ENCODE results near the gene METTL16.
"Not testable (repeated sequence)": the region's sequence is repeated elsewhere in the genome, so short reads cannot be mapped to it uniquely, and the experiment has no call there.

Gene METTL16, protein sequence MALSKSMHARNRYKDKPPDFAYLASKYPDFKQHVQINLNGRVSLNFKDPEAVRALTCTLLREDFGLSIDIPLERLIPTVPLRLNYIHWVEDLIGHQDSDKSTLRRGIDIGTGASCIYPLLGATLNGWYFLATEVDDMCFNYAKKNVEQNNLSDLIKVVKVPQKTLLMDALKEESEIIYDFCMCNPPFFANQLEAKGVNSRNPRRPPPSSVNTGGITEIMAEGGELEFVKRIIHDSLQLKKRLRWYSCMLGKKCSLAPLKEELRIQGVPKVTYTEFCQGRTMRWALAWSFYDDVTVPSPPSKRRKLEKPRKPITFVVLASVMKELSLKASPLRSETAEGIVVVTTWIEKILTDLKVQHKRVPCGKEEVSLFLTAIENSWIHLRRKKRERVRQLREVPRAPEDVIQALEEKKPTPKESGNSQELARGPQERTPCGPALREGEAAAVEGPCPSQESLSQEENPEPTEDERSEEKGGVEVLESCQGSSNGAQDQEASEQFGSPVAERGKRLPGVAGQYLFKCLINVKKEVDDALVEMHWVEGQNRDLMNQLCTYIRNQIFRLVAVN

DNA sequence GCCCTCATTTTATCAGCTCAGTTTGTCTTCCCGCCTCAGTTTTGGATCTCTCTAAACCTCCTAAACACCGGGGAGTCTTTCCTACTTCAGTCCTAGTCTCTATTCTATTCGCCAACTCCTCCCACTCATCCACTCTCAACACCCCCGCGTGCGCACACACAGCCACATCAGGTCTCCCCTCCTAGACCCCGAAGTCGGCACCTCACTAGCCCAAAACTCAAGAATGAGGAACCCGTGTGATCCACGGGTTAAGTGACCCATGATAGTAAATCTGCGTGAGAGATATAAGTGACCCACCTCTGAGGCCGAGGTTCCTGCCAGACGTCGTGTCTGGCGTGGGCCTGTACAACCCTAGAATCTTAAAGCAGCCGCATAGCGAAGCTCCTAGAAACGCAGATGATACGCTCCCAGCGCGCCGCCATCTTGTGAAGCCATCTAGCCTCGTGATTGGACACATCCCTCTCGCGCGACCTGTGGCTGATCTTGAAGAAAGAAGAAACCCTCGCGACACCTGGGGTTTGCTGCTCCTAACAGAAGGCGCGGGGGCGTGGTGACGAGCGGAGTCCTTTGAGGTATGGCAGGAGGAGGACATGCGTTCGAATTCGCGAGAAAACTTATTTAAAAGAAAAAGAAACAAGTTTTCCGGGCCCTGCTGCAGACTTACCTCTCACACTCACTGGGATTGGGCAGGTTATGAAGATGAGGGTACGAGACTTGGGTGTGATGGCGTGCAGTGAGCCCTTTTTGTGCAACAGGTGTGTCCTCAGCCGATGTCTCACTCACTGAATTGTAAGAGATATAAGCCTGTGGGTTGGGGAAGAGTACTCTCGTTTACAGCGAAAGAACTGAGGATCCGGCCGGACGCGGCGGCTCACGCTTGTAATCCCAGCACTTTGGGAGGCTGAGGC is at the start of gene METTL16:
METTL16 (minus strand) TSS at position 427 of the 908 bp plus-strand sequence. CDS start 9,557 bp downstream, outside the sequence.
- DNase-seq: peak; percentile 96 to 98

GRCh38 chr17:2560658-2561057 is 49.0 kb upstream of the METTL16 start:
- no peak for DNase-seq

DNA sequence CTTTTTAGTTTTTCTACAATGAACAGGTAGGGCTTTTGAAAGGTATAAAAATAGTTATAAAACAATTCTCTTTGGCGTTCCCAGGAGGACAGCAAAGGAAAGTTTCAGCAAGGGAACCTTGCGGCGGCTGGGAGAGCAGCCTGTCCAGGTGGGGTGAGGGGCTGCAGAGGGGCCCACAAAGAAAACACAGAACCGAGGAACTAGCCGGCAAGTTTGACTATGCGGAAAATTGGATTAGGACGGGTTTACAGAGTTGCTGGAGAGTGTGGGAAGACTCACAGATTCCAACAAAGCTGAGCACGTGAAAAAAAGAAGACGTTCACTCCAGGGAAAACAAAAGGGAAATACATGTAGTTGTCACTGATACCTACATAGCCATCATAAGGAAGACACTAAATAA is 40.2 kb upstream of the METTL16 start:
- no peak for DNase-seq

DNA sequence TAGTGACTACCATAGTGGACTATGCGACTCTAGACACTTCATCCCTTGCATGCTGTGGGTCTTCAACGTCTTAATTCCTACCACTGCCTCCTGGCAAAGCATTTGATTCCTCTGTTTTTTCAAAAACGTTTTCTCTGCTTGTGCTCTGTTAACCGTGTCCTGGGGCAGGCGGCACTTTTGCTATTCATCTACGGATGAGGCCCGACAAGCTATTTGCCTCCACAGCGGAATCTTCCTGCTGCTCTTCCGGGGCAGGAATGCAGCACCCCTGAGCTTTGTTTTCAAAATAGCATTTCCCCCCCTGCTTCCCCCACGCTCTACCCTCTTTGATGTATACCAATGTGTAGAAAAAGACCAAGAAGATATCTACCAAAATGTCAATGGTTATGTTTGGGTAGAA is 39.8 kb upstream of the METTL16 start:
- no peak for DNase-seq

DNA sequence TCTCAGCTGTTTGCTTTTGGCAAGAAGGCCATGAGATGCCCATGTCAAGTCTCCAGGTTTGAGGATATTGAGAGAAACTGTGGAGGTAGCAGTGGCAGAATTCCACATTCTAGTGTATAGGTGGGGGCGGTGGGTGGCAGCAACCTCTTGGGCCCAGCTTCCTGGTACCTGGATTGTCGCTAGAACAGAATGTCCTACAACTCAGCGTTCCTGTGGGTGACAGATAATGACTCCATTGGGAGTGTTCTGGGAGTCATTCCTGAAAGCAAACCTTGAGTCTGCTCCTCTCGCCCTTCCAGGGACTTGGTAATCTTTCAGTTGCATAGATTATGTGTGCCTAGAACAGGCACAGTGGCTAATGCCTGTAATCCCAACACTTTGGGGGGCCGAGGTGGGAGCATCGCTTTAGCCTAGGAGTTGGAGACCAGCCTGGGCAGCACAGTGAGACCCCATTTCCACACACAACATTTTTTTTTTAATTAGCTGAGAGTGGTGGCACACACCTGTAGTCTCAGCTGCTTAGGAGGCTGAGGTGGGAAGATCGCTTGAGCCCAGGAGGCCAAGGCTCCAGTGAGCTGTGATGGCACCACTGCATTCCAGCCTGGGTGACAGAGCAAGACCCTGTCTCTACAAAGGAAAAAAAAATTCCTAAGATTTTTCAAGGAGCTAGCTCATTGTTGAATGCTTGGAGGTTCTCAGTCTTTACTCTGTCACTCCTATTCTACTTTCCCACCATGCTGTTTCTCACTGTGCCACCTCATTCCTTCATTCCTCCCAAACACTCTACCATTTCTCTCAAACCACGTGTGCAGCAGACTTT is 37.9 kb upstream of the METTL16 start:
- DNase-seq: no peak

DNA sequence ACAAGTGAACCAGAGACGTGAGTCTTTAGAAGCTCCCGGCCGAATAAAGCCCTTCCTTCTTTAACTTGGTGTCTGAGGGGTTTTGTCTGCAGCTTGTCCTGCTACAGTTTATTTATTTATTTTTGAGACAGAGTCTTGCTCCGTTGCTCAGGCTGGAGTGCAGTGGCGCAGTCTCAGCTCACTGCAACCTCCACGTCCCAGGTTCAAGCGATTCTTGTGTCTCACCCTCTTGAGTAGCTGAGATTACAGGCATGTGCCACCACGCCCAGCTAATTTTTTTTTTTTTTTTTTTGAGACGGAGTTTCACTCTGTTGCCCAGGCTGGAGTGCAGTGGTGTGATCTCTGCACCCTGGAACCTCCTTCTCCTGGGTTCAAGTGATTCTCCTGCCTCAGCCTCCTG is 36.3 kb upstream of the METTL16 start:
- not testable (repeated sequence) for DNase-seq

DNA sequence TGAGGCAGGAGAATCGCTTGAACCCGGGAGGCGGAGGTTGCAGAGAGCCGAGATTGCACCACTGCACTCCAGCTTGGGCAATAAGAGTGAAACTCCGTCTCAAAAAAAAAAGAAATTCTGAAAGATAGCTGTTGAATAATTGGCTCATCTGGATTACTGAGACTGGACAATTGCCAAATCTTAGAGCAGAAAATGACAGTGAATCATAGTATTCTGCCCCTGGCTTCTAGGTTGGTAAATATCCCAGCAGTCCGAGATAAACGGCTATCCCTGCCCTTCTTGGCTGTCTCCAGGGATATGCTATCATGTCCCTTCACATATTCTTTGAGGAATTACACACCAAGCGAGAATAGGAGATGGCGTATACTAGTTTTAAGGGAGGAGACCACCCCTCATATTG is 35.5 kb upstream of the METTL16 start:
- DNase-seq: no peak

GRCh38 chr17:2545393-2545792 is 33.7 kb upstream of the METTL16 start:
- peak in 1 of 2 experiments; percentile 28 for DNase-seq

GRCh38 chr17:2542456-2542855 is 30.8 kb upstream of the METTL16 start:
- peak in 1 of 2 experiments; percentile 14 for DNase-seq

- peak in 1 of 2 experiments; percentile 14 for DNase-seq
These were observed 30.4 kb upstream of the METTL16 start for GRCh38 chr17:2542056-2542455.

DNA sequence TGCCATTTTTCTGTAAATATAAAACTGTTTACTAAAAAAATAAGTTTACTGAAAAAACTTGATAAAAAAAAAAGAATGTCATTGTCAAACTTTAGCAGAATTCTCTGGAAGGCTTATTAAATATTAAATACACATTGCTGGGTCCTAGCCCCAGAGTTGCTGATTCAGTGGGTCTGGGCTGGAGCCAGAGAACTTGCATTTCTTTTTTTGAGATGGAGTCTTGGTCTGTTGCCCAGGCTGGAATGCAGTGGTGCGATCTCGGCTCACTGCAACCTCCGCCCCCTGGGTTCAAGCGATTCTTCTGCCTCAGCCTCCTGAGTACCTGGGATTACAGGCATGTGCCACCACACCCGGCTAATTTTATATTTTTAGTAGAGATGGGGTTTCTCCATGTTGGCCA is 25.9 kb upstream of the METTL16 start:
- DNase-seq: not testable (repeated sequence)

- peak in 1 of 2 experiments; percentile 86 for DNase-seq
These were observed 20.5 kb upstream of the METTL16 start for GRCh38 chr17:2532146-2532720.

- DNase-seq: peak in 1 of 2 experiments; percentile 62
These were observed 19.7 kb upstream of the METTL16 start for GRCh38 chr17:2531243-2531954.

DNA sequence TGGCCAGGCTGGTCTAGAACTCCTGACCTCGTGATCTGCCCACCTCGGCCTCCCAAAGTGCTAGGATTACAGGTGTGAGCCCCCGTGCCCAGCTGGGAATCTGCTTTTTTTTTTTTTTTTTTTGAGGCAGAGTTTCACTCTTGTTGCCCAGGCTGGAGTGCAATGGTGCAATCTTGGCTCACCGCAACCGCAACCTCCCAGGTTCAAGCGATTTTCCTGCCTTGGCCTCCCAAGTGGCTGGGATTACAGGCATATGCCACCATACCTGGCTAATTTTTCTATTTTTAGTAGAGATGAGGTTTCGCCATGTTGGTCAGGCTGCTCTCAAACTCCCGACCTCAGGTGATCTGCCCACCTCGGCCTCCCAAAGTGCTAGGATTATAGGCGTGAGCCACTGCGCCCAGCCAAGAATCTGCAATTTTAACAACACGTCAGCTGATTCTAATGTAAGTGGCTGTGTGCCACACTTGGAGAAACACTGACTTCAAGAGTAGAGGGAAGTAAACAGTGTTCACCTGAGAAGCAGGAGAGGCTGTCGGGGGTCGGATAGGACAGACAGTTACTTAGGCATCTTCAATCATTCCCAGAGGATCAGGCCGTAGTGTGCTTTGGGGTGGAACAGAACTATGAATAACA is 10.2 kb upstream of the METTL16 start:
- not testable (repeated sequence) for DNase-seq

GRCh38 chr17:2521257-2521656 is 9.6 kb upstream of the METTL16 start:
- peak in 1 of 2 experiments; percentile 3 for DNase-seq

GRCh38 chr17:2517539-2517938 is 5.9 kb upstream of the METTL16 start:
- DNase-seq: no peak

GRCh38 chr17:2511138-2511461 is 588 bp downstream of the METTL16 start:
- DNase-seq: no peak

DNA sequence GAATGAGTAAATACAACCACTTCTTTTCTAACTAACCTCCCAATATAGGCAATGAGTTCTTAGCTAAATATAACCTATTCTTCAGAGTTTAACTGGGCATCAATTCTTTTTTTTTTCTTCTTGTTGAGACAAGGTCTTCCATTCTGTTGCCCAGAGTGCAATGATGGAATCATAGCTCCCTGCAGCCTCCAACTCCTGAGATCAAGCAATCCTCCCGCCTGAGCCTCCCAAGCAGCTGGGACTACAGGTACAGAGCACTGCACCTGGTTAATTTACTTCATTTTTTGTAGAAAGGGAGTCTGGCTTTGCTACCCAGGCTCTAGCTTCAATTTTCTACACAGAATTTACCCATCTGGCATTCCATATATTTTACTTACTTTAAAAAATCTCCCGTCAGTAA is 1.1 kb downstream of the METTL16 start:
- no peak for DNase-seq

DNA sequence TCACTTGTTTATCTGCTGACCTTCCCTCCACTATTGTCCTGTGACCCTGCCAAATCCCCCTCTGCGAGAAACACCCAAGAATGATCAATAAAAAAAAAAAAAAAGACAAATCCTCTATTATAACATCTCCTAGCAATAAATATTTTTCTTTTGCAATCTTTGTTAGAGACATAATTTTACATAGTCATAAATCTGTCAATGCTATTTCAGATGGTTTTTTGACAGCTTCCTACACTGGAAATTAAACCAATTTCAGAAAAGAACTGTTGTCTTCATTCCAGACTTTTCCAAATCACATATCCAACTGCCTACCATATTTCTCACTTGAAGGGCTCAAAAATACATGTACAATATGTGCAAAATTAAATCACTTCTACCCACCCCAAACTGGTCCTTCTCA is 3.7 kb downstream of the METTL16 start:
- DNase-seq: no peak

- DNase-seq: not testable (repeated sequence)
These were observed 4.7 kb downstream of the METTL16 start for GRCh38 chr17:2507015-2507414.

- DNase-seq: no peak
These were observed 8.1 kb downstream of the METTL16 start for GRCh38 chr17:2503627-2504026.
